Stimulated activated CD8-positive, alpha-beta memory T cell treated with anti-CD3 and anti-CD28 coated beads, Interleukin-12 subunit alpha, Interleukin-12 subunit beta, amount 100 ng/mL, for 24 hours (primary cell): ENCODE results near the gene SLC22A4.

Experiments used
- DNase-seq: peaks from one replicate; pipeline ENCODE4 v3.0.0-alpha.2; 2020; ENCODE audit errors: extremely low read depth

Gene SLC22A4

DNA sequence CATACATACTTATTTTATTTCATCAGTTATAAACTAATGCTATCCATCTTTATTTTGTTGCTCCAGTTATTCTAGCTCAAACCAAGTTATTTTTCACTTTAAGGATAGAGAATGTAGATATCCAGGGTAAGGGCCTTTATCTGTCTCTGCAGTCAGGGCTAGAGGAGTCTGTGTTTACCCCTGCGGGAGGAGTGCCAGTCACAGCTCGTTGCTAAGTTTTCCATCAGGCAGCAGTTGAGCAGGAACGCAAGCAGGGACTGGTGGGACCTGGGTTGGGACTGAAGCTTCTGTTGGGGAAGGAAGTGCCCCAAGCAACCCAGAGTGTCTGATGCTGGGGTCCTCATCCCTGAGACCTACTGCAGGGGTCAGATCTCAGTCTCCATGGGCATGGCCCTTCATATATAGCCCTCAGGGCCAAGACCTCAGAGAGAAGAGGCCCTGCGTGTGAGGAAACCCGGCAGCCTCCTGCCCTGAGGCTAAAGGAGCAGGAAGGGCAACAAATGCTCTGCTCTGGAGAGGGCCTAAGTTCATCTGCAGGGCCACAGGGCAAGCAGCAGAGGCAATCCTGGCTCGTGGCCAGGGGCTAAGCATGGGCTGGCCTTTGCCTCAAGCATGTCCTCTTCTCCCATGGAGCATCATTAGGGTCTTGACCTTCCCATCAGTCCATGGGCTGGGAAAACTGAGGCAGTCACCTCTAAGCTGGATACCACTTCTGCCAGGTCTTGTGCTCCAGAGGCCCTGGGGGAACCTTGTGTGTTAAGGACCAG is 6.6 kb downstream of the SLC22A4 start:
- no peak for DNase-seq

DNA sequence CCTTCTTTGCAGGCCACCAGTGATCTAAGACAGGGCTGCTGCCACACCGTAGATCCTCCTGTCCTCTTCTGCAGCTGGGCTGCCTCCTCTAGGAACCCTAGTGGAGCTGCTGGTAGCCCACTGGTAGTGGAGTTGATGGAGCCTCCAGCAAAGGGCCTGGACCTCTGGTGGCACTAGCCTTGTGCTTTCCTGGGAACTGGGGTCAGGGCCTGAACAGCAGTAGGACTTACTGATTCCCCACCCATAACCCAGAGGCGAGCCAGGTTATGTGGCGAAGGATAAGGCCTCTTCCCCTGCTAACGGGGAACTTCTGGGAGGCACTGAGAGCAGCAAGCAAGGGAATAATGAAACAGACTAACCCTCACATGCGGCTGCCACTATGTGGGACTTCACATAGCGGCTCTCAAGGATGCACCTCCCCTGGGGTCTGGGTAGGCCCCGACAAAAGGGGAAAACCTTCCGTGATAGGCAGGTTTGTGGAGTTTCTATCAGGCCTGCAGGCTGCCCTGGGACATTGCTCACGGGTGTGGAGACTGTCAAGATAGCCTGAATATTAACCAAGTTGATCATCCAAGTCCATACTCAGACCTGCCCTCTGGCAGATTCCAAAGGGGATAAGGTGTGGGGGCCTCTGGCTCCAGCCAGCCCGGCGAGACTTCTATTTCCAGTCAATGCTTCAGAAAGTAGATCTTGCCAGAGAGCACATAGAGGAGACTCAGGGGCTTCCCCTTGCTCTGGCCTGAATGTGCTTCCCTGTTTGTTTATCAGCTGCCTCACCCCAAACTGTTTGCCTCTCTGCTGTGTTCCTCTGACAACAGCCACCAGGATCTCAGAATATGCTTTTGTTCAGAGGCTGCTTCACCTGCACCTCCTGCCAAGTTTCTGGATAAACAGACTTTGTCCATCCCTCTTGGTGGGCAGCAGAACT is 7.4 kb downstream of the SLC22A4 start:
- DNase-seq, result no peak

DNA sequence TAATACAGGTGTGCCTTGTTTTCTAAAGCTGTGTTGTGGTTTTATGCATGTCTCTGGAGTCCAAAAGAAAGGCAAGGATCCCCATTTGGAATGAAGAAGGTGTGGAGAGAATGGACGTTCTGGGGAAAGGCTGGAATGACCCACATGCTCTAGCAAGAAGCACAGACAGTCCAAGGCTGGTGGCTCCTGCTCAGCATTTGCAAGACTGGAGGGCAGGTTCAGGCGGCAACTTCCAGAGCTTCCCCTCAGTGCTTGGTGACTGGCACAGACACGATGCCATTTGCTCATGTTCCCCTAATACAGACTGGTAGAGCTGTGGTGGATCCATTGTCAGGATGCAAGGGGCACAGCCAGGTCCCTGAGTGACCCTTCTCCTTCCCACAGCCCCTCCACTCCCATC is 8.2 kb downstream of the SLC22A4 start:
- no peak for DNase-seq

DNA sequence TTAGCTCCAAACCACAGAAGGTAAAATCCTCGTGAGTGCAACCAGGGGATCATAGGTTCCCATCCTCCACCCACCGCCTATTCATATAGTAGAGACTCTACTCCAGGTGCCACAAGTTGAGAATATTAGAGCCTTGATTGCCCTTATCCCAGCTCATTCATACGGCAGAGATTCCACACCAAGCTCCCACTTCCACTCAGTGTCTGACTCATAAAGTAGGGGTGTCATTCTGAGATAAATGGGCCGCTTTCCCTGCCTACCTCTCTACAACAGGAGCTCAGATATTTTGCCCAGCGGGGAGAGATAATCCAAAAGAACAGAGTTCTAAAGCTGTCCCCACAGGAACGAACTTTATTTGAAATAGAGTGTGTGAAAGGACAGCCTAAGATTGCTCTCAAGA is 9.4 kb downstream of the SLC22A4 start:
- DNase-seq, result no peak

DNA sequence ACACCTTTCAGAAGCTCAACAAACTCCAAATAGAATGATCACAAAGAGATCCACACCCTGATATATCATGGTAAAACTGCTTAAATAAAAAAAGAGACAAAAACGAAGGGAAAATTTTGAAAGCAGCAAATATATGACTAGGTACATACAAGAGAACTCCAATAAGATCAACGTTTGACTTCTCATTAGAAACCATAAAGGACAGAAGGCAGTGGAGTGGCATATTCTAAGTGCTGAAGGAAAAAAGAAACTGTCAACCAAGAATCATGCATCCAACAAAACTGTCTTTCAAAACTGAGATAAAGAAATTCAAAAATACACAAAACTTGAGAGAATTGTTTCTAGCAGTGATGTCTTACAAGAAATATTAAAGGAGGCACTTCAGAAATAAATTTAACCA is 11.2 kb downstream of the SLC22A4 start:
- DNase-seq, result no peak

DNA sequence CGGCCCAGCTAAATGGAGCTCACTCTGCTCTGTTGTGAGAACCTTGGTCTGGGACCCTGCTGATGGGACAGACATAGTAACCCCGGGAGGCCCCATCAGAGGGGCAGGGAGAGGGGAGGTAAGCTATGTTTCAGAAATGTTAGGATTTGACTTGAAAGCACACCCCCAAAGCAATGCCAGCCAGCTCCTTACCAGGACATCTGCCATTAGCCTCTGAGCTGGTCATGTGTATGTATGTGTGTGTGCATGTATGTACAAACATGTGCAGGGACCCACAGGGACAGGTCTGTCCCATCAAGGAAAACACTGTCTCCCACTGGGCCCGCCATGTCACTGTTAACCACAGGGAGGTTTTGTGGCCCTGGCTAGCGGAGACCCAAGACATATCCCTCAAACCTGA is 14.5 kb downstream of the SLC22A4 start:
- DNase-seq, result no peak

DNA sequence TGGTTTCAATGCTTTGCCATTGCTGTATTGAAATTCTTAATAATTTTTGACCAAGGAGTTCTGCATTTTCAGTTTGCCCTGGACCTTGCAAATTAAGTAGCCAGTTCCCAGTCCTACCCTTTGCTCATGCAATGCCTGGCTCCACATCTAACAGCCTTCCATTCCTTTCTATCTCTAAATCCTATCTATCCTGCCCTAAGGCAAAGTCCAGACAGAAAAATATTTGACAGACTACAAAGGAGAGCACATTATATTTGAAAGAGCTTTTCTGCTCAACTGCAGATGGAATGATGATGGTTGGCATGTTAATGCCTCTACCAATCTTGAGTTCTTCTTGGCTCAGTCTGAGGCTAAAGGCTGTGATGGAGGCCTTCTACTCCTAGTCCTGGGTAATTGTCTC is 15.5 kb downstream of the SLC22A4 start:
- DNase-seq, result no peak

DNA sequence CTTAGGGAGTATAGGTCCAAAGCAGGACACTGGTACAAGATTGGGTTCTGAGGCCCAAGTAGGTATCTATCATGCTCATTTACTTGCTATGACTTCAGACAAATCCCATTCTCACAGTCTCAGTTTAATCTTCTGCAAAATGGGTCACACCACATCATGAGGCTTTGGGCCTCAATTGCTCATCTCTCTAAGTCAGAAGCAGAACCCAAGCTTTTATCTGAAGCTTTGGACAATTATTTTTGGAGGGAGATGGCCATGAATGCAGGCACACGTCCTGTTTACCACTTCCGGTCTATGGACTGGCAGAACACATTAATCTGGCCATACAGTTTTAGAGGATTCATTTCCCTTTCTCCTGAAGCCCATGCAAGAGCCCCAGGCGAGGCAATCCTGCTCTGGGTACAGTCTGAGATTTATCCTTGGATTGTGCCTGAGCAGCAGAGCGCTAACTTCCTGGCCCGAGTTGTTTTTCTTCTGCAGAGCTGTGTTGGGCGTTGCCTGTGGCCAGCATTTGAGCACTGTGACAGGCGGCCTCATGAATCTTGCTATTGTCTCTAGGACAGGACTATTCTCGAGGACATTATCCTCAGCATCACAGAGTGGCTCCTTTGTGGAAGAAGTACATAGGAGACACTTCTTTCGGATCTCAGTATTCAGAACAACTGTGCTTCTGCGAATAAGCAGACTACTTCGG is 16.1 kb downstream of the SLC22A4 start:
- DNase-seq, result no peak

DNA sequence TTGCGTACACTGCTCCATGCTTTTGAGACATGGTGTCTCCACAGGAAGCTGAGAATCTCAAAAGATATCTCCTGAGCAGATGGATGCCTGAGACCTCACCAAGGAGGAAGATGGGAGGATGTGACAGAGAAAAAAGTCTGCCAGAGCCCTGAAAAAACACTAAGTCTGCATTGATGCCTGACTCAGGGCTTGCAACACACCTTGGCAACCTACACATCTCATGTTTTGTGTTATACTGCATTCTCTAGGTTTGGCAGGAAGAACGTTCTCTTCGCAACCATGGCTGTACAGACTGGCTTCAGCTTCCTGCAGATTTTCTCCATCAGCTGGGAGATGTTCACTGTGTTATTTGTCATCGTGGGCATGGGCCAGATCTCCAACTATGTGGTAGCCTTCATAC is 19.2 kb downstream of the SLC22A4 start:
- DNase-seq, result no peak

DNA sequence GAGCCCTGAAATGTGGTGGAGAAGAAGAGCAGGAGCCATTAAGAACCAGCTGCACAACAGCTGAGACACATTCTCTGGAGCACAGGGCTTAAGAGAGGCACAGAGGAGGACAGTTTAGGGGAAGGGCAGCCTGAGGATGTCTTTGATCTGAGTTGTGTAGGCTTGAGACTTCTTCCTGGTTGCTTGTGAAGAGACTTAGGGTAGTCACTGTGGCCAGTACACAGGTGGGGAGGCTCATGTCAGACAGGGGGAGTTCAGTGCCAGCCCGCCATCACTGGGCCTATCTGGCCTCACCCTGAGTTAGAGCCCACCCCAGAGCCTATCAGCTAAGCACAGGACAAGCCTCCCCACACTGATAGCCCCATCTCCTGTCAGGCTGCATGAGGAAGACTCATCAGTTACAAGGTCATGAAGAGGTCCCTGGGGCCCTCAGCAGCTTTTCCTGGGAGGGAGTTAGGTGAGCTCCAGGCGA is 19.8 kb downstream of the SLC22A4 start:
- DNase-seq, result no peak

DNA sequence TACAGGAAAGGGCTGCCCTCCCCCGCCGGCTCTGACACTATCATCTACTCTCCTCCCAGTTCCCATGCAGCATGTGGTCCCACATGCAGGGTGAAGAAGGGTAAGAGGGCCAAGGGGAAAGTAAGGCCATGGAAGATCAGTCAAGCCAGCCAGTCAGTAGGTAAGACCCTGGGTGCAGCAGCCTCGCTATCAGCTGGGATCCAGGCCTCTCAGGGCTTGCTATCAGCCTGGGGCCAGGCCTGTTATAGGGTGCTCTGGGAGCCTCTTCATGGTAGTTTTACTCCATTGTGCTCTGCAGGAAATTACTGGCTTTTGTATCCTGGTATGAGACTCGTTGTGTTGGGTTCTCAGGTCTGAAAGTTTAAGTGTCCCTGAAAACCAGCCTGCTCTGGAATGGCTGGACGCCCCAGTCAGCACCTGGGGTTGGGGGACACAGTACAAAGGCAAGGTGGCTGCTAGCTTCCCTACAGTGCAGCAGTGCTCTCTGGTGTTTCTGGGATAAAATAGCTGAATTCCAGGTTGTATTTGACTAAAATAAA is 21.4 kb downstream of the SLC22A4 start:
- DNase-seq, result no peak

DNA sequence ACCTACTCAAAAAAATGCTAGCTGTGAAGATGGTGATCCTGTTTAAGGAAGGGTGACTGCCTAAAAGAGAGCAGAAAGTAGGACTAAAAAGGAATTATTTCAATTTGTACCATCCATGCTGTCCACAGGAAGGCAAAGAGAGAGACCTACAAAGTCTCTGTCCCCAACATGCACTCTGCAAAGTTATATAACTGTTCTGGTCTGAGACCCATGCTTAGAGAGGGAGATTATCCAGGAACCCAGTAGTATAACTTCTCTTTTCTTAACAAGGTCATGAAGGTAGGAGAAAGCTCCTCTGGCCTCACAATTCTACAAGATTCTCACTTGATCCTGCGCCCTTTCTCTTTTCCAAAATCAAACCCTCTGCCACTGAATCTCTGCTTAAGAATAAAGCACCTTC is 25.8 kb downstream of the SLC22A4 start:
- no peak for DNase-seq

DNA sequence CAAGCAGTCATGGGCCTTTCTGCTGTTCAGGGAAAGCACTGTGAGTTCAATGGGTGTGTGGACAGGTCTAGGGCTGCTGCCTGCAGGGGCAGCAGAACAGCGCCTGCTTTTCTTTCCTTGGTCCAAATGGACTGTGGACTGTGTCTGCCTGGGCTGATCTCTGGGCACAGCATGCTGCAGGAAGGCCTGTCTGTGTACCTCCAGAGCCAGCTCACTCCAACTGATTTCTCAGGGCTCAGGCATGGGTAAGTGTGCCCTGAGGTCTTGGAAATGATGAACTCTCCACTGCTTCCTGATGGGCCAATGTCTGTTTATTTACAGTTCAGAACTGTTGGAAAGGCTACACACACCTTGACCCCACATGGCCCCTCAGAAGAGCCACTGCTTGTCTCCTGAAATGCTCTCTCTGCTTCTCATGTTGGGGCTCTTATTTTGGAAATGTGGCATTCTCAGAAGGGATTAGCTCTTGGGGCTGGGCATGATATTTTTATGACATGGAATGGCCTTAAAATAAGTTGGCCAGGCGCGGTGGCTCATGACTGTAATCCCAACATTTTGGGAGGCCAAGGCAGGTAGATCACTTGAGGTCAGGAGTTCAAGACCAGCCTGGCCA is 27.0 kb downstream of the SLC22A4 start:
- no peak for DNase-seq

DNA sequence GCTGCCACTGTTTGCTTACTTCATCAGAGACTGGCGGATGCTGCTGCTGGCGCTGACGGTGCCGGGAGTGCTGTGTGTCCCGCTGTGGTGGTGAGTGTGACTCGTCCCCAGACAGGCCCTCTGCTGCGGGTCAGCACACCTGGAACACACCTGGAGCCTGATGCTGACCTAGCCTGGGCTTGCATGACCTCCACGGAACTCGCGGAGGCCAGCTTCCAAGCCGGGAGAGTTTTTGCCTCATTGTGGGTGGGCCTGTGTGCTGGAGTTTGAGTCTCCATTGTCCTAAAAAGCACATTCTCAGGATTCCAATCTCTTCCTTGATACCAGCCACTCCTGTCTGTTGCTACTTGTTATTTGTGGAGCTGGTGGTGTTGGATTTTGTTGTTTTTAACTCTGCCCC is 28.1 kb downstream of the SLC22A4 start:
- no peak for DNase-seq

DNA sequence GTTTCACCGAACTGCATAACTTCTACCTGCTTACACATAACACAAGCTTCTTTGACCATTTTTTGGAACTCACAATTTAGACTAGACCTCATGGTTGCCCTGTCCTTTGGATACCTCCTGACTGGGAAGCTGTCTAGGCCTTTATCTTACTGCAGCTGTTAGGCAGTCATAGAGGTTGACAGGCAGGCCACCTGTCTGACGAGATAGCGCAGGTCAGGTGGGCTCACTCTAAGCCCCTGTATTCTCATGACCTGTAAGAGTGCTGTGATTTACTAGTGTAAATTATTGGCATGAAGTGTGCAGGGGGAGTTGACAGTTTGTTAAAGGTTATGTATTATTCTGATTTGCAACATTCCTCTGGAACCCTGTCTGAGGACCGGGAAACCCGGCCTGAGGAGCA is 29.0 kb downstream of the SLC22A4 start:
- DNase-seq, result no peak

DNA sequence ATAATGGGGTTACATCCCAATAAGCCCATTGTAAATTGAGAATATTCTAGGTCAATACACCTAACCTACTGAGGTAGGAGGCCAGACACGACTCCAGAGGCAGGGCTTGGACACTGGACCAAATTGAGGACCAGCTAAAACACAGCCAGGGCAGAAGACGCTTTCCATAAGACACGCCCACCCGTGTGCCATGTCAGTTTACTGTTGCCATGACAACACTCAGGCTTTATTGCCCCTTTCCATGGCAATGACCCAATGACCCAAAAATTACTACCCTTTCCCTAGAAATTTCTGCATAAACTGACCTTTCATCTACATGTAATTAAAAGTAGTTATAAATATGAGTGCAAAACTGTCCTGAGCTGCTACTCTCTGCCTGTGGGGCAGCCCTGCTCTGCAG is 31.5 kb downstream of the SLC22A4 start:
- DNase-seq, result no peak

DNA sequence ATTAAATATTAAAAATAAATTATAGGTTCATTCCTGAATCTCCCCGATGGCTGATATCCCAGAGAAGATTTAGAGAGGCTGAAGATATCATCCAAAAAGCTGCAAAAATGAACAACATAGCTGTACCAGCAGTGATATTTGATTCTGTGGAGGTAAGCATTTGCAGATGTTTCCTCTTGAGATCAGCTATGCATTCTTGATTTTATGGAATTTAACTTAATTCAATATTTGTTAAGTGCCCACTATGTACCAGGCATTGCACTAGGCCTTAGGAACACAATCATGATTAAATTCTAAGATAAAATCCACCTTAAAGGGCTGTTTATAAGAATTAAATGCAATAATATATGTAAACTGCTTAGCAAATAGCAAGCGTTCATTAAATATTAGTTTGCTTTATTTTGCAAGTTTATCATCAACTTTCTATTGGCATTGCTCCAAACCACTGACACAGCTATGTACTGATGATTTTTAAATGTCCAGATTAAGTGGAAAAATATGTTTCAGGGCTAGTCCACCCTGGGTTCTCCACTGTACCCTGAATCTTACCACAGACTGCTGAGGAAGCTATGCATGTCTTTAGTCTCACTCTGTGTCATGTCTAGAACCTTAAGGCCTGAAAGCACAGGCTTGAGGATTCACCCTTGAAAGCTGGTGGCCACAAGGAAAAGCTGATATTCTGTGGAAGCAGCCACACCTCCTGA is 33.2 kb downstream of the SLC22A4 start:
- no peak for DNase-seq

DNA sequence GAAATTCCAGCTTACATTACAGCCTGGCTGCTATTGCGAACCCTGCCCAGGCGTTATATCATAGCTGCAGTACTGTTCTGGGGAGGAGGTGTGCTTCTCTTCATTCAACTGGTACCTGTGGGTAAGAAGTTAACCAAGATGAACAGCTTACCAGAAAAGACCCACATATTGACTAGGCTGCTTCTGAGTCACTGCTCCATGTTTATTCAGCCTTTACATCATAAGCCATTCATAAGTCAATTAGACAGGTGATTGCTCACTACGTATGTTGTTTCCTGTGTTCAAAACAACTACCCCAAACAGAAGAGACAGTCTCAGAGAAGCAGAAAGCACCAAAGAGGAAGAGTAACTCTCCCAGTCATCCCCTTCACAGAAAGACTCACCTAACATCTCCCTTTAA is 40.6 kb downstream of the SLC22A4 start:
- no peak for DNase-seq

DNA sequence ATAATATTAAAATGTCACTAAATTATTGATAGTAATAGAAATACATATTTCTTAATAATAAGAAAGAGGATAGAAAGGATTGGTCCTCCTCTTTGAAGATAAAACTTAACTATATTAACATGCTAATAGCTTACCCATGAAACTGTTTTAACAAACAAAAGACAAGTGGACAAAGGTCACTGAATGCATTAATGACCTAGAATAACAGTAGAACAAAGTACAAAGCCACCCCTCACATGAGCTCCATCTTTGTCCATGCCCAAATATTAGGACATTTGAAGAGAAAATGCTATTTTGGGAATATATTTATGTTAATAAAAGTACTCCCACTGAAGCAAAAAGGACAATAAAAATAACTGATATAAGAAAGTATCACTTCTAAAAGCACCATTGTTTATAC is 41.2 kb downstream of the SLC22A4 start:
- DNase-seq, result no peak

DNA sequence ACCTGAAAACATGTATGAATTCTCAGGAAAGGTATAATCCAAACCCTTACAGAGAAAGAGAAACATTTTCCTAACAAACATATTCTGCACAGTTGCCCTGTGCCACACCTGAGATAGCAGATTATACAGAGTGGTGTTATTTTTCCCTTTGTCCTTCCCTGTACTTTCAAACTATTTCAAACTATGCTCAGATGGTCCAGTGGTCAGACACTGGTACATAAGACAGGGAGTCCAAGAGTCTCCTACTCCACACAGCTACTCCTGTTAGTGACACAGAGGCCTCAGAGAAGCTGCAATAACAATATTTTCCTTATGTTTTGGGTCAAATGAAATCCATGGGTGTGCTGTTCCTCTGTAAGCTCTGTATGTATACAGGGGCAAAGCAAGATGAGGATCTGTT is 45.3 kb downstream of the SLC22A4 start:
- no peak for DNase-seq
